SK-N-SH treated with all-trans-retinoic acid at 6 μM for 48 hours (cell line): Measurements from ENCODE around the gene GUCY1B1.

Source experiments
- ATAC-seq: fragments of 200-7000 bp; cut with Tn5 transposase; 3 replicates; pipeline ENCODE4 v1.9.1; 2020; ENCODE audit warnings: mild to moderate bottlenecking, moderate library complexity
- ARNTL ChIP-seq: fragments of 450-650 bp; formaldehyde crosslinking; IDR thresholded peaks from 2 replicates; pipeline ENCODE4 v1.5.0; 2020; ENCODE audit warnings: low read depth, mild to moderate bottlenecking, moderate library complexity, borderline replicate concordance
- CREB5 ChIP-seq: fragments of 250-450 bp; sonication (Bioruptor Pico); IDR thresholded peaks from 2 replicates; pipeline ENCODE4 v1.5.1; 2020; ENCODE audit warnings: low read depth, mild to moderate bottlenecking, moderate library complexity
- CSDC2 ChIP-seq: fragments of 250-450 bp; sonication (Bioruptor Pico); IDR thresholded peaks from 2 replicates; pipeline ENCODE4 v1.5.0; 2020; ENCODE audit warnings: mild to moderate bottlenecking, moderate library complexity
- ESRRG ChIP-seq: fragments of 250-450 bp; sonication (Bioruptor Pico); IDR thresholded peaks from 2 replicates; pipeline ENCODE4 v1.6.1; 2021; ENCODE audit warnings: mild to moderate bottlenecking
- GLIS3 ChIP-seq: fragments of 250-450 bp; sonication (Bioruptor Pico); IDR thresholded peaks from 2 replicates; pipeline ENCODE4 v1.5.0; 2020; ENCODE audit warnings: mild to moderate bottlenecking, moderate library complexity
- ISL1 ChIP-seq: fragments of 250-450 bp; sonication (Bioruptor Pico); IDR thresholded peaks from 2 replicates; pipeline ENCODE4 v2.1.2; 2022; ENCODE audit warnings: mild to moderate bottlenecking, moderate library complexity
- OSR1 ChIP-seq: fragments of 250-450 bp; sonication (Bioruptor Pico); IDR thresholded peaks from 2 replicates; pipeline ENCODE4 v1.8.0; 2022; ENCODE audit warnings: moderate library complexity, mild to moderate bottlenecking, inconsistent platforms
- PATZ1 ChIP-seq: fragments of 250-450 bp; sonication (Bioruptor Pico); IDR thresholded peaks from 2 replicates; pipeline ENCODE4 v1.8.0; 2020; ENCODE audit warnings: mild to moderate bottlenecking, moderate library complexity, borderline replicate concordance
- POU6F1 ChIP-seq: fragments of 250-450 bp; sonication (Bioruptor Pico); IDR thresholded peaks from 2 replicates; pipeline ENCODE4 v1.8.0; 2021; ENCODE audit warnings: low read depth, mild to moderate bottlenecking, moderate library complexity, borderline replicate concordance
- TCF4 ChIP-seq: fragments of 250-450 bp; sonication (Bioruptor Pico); IDR thresholded peaks from 2 replicates; pipeline ENCODE4 v1.8.0; 2021; ENCODE audit warnings: mild to moderate bottlenecking, moderate library complexity, borderline replicate concordance
- TOX ChIP-seq: fragments of 250-450 bp; sonication (Bioruptor Pico); IDR thresholded peaks from 2 replicates; pipeline ENCODE4 v1.8.0; 2021; ENCODE audit warnings: mild to moderate bottlenecking, moderate library complexity, borderline replicate concordance
- TSHZ2 ChIP-seq: fragments of 250-450 bp; sonication (Bioruptor Pico); IDR thresholded peaks from 2 replicates; pipeline ENCODE4 v1.5.0; 2020; ENCODE audit warnings: mild to moderate bottlenecking, moderate library complexity
- ZC3H10 ChIP-seq: fragments of 250-450 bp; sonication (Bioruptor Pico); IDR thresholded peaks from 2 replicates; pipeline ENCODE4 v1.5.1; 2021; ENCODE audit warnings: mild to moderate bottlenecking, moderate library complexity
- ZFP3 ChIP-seq: fragments of 250-450 bp; sonication (Bioruptor Pico); IDR thresholded peaks from 2 replicates; pipeline ENCODE4 v1.5.0; 2020; ENCODE audit warnings: mild to moderate bottlenecking, moderate library complexity
- ZFP30 ChIP-seq: fragments of 450-650 bp; formaldehyde crosslinking; IDR thresholded peaks from 2 replicates; pipeline ENCODE4 v1.5.0; 2022; ENCODE audit warnings: mild to moderate bottlenecking, moderate library complexity
- ZNF565 ChIP-seq: fragments of 450-650 bp; formaldehyde crosslinking; conservative IDR thresholded peaks from 2 replicates; pipeline ENCODE4 v1.5.0; 2020; ENCODE audit warnings: low read depth, mild to moderate bottlenecking, moderate library complexity

GUCY1B1 gene

GRCh38 chr4:155789982-155790381 is 31.2 kb downstream of the GUCY1B1 start:
- TF ChIP-seq ESRRG (CRISPR knock-in tag) (no peak), ZFP30 (no peak), TSHZ2 (CRISPR knock-in tag) (no peak), ZFP3 (no peak), CREB5 (CRISPR knock-in tag) (no peak), CSDC2 (CRISPR knock-in tag) (no peak), GLIS3 (no peak), TCF4 (no peak), ZNF565 (no peak), ISL1 (CRISPR knock-in tag) (no peak), POU6F1 (CRISPR knock-in tag) (no peak), ZC3H10 (CRISPR knock-in tag) (no peak), PATZ1 (no peak), ARNTL (CRISPR knock-in tag) (no peak), OSR1 (CRISPR knock-in tag) (no peak)
- ATAC-seq, result no peak

GRCh38 chr4:155794589-155795236 is 35.9 kb downstream of the GUCY1B1 start:
- no peak for ATAC-seq

More at GRCh38 chr4:155794589-155795236, 35.9 kb downstream of the GUCY1B1 start:
- TF ChIP-seq ZNF565 (no peak), ZFP3 (no peak), ZC3H10 (CRISPR knock-in tag) (no peak), ESRRG (CRISPR knock-in tag) (no peak), PATZ1 (no peak), TOX (CRISPR knock-in tag) (no peak), ISL1 (CRISPR knock-in tag) (peak; percentile 88), ARNTL (CRISPR knock-in tag) (no peak), TSHZ2 (CRISPR knock-in tag) (no peak)
